ENCODE data around the gene ATAD3C. TPM values are rescaled to one million over a fixed set of nuclear protein-coding genes. Genes with fewer than 3 reads are reported as not detected.
A peak's percentile ranks its signal among the peaks of the same experiment; 100 is the strongest.
"Not testable (repeated sequence)": the region's sequence is repeated elsewhere in the genome, so short reads cannot be mapped to it uniquely, and the experiment has no call there.

ATAD3C gene
- total RNA-seq, 1 donor from 2014 or later, result not detected

GRCh38 chr1:1401457-1402010 is 48.0 kb upstream of the ATAD3C start:
- H4K20me1 ChIP-seq (ENCODE audit: low read depth), result peaks cover 22% of the 10 kb centered on the region
- no peak for DNase-seq (ENCODE audit: low spot score)
- Mint-ChIP-seq H3K4me3 (peak overlapping the region; percentile 96), H3K9me3 (no peaks in the 10 kb centered on the region), H3K36me3 (peaks cover 30% of the 10 kb centered on the region), H3K27me3 (ENCODE audit: insufficient read depth, low read depth) (peaks cover 8% of the 10 kb centered on the region), H3K27ac (no peak overlapping the region), H3K4me1 (peaks cover 27% of the 10 kb centered on the region)
- H3K9me3 ChIP-seq (ENCODE audit: low read depth), result no peaks in the 10 kb centered on the region
- no peak overlapping the region for H2AFZ ChIP-seq (replicated peaks)
- TF ChIP-seq EZH2phosphoT487 (IDR thresholded peaks at IDR 0.05), result no peak
- TF ChIP-seq, protein P1, sequence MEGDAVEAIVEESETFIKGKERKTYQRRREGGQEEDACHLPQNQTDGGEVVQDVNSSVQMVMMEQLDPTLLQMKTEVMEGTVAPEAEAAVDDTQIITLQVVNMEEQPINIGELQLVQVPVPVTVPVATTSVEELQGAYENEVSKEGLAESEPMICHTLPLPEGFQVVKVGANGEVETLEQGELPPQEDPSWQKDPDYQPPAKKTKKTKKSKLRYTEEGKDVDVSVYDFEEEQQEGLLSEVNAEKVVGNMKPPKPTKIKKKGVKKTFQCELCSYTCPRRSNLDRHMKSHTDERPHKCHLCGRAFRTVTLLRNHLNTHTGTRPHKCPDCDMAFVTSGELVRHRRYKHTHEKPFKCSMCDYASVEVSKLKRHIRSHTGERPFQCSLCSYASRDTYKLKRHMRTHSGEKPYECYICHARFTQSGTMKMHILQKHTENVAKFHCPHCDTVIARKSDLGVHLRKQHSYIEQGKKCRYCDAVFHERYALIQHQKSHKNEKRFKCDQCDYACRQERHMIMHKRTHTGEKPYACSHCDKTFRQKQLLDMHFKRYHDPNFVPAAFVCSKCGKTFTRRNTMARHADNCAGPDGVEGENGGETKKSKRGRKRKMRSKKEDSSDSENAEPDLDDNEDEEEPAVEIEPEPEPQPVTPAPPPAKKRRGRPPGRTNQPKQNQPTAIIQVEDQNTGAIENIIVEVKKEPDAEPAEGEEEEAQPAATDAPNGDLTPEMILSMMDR (IDR thresholded peaks at IDR 0.05), result no peak
- TF ChIP-seq EZH2 (IDR thresholded peaks at IDR 0.05), result no peak
- no peaks in the 10 kb centered on the region for H3K27me3 ChIP-seq
- peaks cover 10% of the 10 kb centered on the region for H3K36me3 ChIP-seq
- no peak overlapping the region for H3K27ac ChIP-seq
- H3K79me2 ChIP-seq (ENCODE audit: low read depth), result peaks cover 74% of the 10 kb centered on the region
- no peak overlapping the region for H3K9ac ChIP-seq
- no peak overlapping the region for H3K4me2 ChIP-seq
- H3K4me3 ChIP-seq, result no peak overlapping the region
- H3K4me1 ChIP-seq, result peaks cover 19% of the 10 kb centered on the region
- H3F3A ChIP-seq (ENCODE audit: low read depth), result peaks cover 53% of the 10 kb centered on the region

DNA sequence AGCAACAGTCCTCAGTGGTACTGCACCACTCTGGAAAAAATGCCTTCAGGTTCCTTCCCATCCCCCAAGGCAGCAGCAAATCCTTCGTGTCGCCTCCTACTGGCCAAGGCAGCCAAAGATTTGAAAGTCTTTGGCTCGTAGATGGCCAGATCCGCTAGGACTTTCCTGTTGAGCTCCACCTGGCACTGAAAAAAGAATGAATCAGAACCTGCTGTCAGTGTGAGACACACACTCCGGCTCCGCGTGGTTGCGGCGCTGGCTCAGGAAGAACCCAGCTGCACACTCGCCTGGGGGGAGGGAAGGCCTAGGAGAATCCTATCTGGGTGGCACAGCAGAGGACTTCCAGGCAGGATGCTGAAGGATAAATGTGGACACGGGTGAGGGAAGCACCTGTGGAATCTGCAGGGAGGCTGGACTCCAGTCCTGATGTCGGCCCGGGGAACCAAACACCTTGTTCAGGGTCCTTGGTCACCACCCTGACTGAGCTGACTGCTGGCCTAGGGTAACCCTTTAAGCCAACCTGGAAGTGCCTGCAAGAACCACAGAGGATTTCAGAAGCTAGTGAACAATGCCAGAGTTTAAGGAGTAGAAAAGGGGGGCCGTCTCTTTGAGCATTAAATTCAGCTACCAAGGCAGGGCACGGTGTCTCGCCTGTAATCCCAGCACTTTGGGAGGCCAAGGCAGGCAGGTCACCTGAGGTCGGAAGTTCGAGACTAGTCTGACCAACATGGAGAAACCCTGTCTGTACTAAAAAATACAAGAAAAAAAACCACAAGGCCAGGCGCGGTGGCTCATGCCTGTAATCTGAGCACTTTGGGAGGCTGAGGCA is 47.2 kb upstream of the ATAD3C start:
- H3K4me2 ChIP-seq, result no peak overlapping the region
- H3K9me3 Mint-ChIP-seq, result no peaks in the 10 kb centered on the region
- H3K27ac Mint-ChIP-seq, result no peak overlapping the region
- H3K27me3 Mint-ChIP-seq (ENCODE audit: insufficient read depth, low read depth), result peaks cover 8% of the 10 kb centered on the region
- H2AFZ ChIP-seq (replicated peaks), result no peak overlapping the region
- H3K4me1 ChIP-seq, result peaks cover 19% of the 10 kb centered on the region
- H3K9ac ChIP-seq, result no peak overlapping the region
- H3K27ac ChIP-seq, result no peak overlapping the region
- H3K4me3 ChIP-seq, result no peak overlapping the region
- peaks cover 10% of the 10 kb centered on the region for H3K36me3 ChIP-seq
- H3K79me2 ChIP-seq (ENCODE audit: low read depth), result peaks cover 74% of the 10 kb centered on the region
- H4K20me1 ChIP-seq (ENCODE audit: low read depth), result peaks cover 22% of the 10 kb centered on the region
- no peak for TF ChIP-seq EZH2phosphoT487 (IDR thresholded peaks at IDR 0.05)
- TF ChIP-seq, protein P1 (IDR thresholded peaks at IDR 0.05), result peak; percentile 67
- H3K9me3 ChIP-seq (ENCODE audit: low read depth), result no peaks in the 10 kb centered on the region
- H3F3A ChIP-seq (ENCODE audit: low read depth), result peaks cover 54% of the 10 kb centered on the region
- peak overlapping the region; percentile 96 for H3K4me3 Mint-ChIP-seq
- peaks cover 27% of the 10 kb centered on the region for H3K4me1 Mint-ChIP-seq
- peak; percentile 77 for DNase-seq (ENCODE audit: low spot score)
- H3K27me3 ChIP-seq, result no peaks in the 10 kb centered on the region
- H3K36me3 Mint-ChIP-seq, result peaks cover 30% of the 10 kb centered on the region

DNA sequence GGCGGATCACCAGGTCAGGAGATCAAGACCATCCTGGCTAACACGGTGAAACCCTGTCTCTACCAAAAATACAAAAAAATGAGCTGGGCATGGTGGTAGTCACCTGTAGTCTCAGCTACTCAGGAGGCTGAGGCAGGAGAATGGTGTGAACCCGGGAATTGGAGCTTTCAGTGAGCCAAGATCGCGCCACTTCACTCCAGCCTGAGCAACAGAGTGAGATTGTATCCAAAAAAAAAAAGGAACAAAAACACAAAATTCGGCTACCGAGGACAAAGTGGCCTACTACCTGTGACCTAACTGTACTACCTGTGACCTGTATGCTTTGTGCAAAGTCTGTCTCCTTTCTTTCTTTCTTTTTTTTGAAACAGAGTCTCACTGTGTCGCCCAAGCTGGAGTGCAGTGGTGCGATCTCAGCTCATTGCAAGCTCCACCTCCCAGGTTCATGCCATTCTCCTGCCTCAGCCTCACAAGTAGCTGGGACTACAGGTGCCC is 46.5 kb upstream of the ATAD3C start:
- peaks cover 27% of the 10 kb centered on the region for H3K4me1 Mint-ChIP-seq
- H3K4me1 ChIP-seq, result peaks cover 17% of the 10 kb centered on the region
- peak overlapping the region; percentile 96 for H3K4me3 Mint-ChIP-seq
- peaks cover 27% of the 10 kb centered on the region for H4K20me1 ChIP-seq (ENCODE audit: low read depth)
- H3K27me3 Mint-ChIP-seq (ENCODE audit: insufficient read depth, low read depth), result peaks cover 10% of the 10 kb centered on the region
- not testable (repeated sequence) for H3K27me3 ChIP-seq; H3K9me3 Mint-ChIP-seq; H3K9ac ChIP-seq; H3K4me2 ChIP-seq; H3K9me3 ChIP-seq (ENCODE audit: low read depth); H2AFZ ChIP-seq (replicated peaks); H3K27ac ChIP-seq; H3K4me3 ChIP-seq; DNase-seq (ENCODE audit: low spot score); H3K27ac Mint-ChIP-seq
- H3K79me2 ChIP-seq (ENCODE audit: low read depth), result peaks cover 74% of the 10 kb centered on the region
- H3F3A ChIP-seq (ENCODE audit: low read depth), result peaks cover 54% of the 10 kb centered on the region
- peaks cover 30% of the 10 kb centered on the region for H3K36me3 Mint-ChIP-seq
- H3K36me3 ChIP-seq, result peaks cover 10% of the 10 kb centered on the region

DNA sequence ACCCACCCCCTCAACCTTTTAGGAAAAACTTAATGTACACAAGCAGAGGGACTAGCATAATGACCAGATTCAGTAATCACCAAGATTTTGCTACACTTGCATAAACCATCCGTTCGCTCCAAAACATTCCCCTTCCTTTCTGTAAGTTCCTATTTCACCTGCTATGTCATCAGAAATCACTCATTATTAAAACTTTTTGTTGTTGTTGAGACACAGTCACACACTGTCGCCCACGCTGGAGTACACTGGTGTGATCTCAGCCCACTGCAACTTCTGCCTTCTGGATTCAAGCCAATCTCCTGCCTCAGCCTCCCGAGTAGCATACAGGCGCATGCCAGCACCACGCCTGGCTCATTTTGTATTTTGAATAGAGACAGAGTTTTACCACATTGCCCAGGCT is 45.8 kb upstream of the ATAD3C start:
- peaks cover 21% of the 10 kb centered on the region for H3K4me1 ChIP-seq
- no peak overlapping the region for H2AFZ ChIP-seq (replicated peaks)
- Mint-ChIP-seq H3K27me3 (ENCODE audit: insufficient read depth, low read depth) (peaks cover 9% of the 10 kb centered on the region), H3K36me3 (peaks cover 29% of the 10 kb centered on the region), H3K9me3 (no peaks in the 10 kb centered on the region), H3K4me3 (peak overlapping the region; percentile 42), H3K27ac (no peak overlapping the region), H3K4me1 (peaks cover 27% of the 10 kb centered on the region)
- H3F3A ChIP-seq (ENCODE audit: low read depth), result peaks cover 60% of the 10 kb centered on the region
- H3K9me3 ChIP-seq (ENCODE audit: low read depth), result no peaks in the 10 kb centered on the region
- DNase-seq (ENCODE audit: low spot score), result no peak
- no peak overlapping the region for H3K4me2 ChIP-seq
- H4K20me1 ChIP-seq (ENCODE audit: low read depth), result peaks cover 34% of the 10 kb centered on the region
- TF ChIP-seq EZH2phosphoT487 (IDR thresholded peaks at IDR 0.05) (no peak), EZH2 (IDR thresholded peaks at IDR 0.05) (no peak)
- TF ChIP-seq, protein P1 (IDR thresholded peaks at IDR 0.05), result no peak
- no peak overlapping the region for H3K4me3 ChIP-seq
- peaks cover 10% of the 10 kb centered on the region for H3K36me3 ChIP-seq
- no peak overlapping the region for H3K9ac ChIP-seq
- no peaks in the 10 kb centered on the region for H3K27me3 ChIP-seq
- no peak overlapping the region for H3K27ac ChIP-seq
- H3K79me2 ChIP-seq (ENCODE audit: low read depth), result peaks cover 74% of the 10 kb centered on the region

Data from neural progenitor cell (in vitro differentiated cells).